Measurements from ENCODE around the gene INAFM1. TPM values are rescaled to one million over a fixed set of nuclear protein-coding genes. Genes with fewer than 3 reads are reported as not detected.
A peak's percentile ranks its signal among the peaks of the same experiment; 100 is the strongest.

Gene INAFM1
- total RNA-seq, 1 experiment from 2014 or later = 8.1 TPM

DNA sequence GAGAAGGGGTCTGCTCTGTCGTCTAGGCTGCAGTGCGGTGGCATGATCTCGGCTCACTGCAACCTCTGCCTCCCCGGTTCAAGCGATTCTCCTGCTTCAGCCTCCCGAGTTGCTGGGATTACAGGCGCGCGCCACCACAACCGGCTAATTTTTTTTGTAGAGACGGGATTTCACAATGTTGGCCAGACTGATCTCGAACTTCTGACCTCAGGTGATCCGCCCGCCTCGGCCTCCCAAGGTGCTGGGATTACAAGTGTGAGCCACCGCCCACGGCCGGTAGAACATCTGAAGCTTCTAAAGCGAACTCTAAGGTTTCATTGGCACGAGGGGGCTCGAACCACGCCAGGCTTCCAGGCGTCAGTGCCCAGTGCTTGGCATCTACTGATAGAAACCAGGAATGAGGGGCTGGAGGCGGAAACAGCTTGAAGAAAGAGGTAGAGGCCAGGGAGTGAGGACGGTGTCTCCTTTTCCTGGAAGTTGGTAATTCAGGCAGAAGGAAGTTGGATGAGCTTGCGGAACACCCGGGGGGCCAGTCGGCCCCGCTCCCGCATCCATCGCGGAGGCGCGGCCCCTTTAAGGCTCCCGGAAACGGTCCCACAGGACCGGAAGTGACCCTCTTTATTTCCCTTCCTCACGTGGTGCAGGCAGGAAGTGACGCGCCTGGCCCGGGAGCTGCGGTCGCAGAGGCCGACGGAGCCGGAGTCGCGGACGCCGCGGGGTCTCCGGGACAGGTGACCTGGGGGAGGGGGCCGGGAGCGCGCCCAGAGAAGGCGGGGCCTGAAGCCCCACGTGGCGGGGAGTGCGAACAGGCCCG is 18.6 kb upstream of the INAFM1 start, which contains the start of gene CCDC9 (continued):
- TF ChIP-seq, protein P1, sequence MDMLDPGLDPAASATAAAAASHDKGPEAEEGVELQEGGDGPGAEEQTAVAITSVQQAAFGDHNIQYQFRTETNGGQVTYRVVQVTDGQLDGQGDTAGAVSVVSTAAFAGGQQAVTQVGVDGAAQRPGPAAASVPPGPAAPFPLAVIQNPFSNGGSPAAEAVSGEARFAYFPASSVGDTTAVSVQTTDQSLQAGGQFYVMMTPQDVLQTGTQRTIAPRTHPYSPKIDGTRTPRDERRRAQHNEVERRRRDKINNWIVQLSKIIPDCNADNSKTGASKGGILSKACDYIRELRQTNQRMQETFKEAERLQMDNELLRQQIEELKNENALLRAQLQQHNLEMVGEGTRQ (CRISPR knock-in tag; IDR thresholded peaks at IDR 0.05) = peak; percentile 97
- TF ChIP-seq, protein P2, sequence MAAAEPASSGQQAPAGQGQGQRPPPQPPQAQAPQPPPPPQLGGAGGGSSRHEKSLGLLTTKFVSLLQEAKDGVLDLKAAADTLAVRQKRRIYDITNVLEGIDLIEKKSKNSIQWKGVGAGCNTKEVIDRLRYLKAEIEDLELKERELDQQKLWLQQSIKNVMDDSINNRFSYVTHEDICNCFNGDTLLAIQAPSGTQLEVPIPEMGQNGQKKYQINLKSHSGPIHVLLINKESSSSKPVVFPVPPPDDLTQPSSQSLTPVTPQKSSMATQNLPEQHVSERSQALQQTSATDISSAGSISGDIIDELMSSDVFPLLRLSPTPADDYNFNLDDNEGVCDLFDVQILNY (CRISPR knock-in tag; IDR thresholded peaks at IDR 0.05) = 0 out of 2 replicates have a peak, but pooled peaks have one; percentile 37
- TF ChIP-seq ETV6 (CRISPR knock-in tag; IDR thresholded peaks at IDR 0.05) = peak; percentile 92
- TF ChIP-seq, protein P3, sequence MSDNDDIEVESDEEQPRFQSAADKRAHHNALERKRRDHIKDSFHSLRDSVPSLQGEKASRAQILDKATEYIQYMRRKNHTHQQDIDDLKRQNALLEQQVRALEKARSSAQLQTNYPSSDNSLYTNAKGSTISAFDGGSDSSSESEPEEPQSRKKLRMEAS (CRISPR knock-in tag; IDR thresholded peaks at IDR 0.05) = peak; percentile 81

DNA sequence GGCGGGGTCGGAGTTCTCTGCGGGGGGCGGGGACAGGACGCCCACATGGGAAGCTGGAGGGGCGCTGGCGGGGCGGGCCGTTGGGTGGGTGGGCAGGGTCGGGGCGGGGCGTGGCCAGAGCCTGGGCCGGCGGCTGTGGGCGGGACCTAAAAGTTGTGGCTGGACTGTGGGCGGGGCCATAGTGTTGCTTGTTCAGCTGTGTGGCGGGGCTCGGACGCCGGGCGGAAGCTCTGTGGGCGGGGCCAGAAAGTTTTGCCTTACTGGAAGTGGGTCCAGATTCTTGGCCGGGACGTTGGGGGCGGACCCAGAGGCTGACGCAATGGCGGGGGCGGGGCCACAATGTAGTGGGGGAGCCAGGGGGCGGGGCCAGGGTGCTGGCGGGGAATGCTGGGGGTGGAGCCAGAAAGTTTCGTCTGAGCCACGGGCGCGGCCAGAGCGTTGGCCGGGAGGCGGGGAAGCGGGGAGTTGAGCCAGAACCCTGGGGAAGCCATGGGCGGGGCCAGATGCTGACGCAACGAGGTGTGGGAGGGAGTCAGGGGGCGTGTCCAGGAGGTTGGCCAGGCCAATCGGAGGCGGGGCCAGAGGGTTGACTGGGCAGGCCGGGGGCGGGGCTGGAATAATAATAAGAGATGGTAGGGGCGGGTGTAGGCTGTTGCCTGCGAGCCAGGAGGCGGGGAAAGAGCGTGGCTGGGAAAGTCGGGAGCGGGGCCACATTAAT is 17.8 kb upstream of the INAFM1 start:
- Mint-ChIP-seq H3K4me1 (peaks cover 12% of the 10 kb centered on the region), H3K4me3 (peak overlapping the region; percentile 87), H3K27ac (peak overlapping the region; percentile 97), H3K36me3 (peaks cover 31% of the 10 kb centered on the region), H3K9me3 (no peaks in the 10 kb centered on the region), H3K27me3 (ENCODE audit: low read depth) (peaks cover 19% of the 10 kb centered on the region)
- peak; percentile 86 for ATAC-seq
- ChIA-PET CTCF (interaction anchor here (0.7 to 2.8 kb wide), 22 partner anchors 9 to 656 kb away, joined by 3 to 69 read pairs (median 5); partner anchors contain the start of genes DHX34, INAFM1, SAE1 and ZC3H4), POLR2A (interaction anchor here (0.7 to 3.1 kb wide), 15 partner anchors 9 to 165 kb away, joined by 3 to 46 read pairs (median 8); partner anchors contain the start of genes DHX34, INAFM1 and ZC3H4)
- TF ChIP-seq ZNF121 (CRISPR knock-in tag; IDR thresholded peaks at IDR 0.05) (0 out of 2 replicates have a peak, but pooled peaks have one; percentile 24), ETV6 (CRISPR knock-in tag; IDR thresholded peaks at IDR 0.05) (no peak), GABPB1 (CRISPR knock-in tag; IDR thresholded peaks at IDR 0.05) (peak; percentile 86), SP1 (CRISPR knock-in tag; conservative IDR thresholded peaks at IDR 0.05) (peak; percentile 91)
- TF ChIP-seq, protein P4, sequence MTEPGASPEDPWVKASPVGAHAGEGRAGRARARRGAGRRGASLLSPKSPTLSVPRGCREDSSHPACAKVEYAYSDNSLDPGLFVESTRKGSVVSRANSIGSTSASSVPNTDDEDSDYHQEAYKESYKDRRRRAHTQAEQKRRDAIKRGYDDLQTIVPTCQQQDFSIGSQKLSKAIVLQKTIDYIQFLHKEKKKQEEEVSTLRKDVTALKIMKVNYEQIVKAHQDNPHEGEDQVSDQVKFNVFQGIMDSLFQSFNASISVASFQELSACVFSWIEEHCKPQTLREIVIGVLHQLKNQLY (CRISPR knock-in tag; IDR thresholded peaks at IDR 0.05) = no peak
- TF ChIP-seq, protein P5, sequence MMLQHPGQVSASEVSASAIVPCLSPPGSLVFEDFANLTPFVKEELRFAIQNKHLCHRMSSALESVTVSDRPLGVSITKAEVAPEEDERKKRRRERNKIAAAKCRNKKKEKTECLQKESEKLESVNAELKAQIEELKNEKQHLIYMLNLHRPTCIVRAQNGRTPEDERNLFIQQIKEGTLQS (CRISPR knock-in tag; conservative IDR thresholded peaks at IDR 0.05) = peak; percentile 70; the same call in 1 of the 2 replicates
- TF ChIP-seq, protein P1 (CRISPR knock-in tag; IDR thresholded peaks at IDR 0.05) = 0 out of 2 replicates have a peak, but pooled peaks have one; percentile 6
- DNase-seq (ENCODE audit: low spot score) = peak; percentile 100

DNA sequence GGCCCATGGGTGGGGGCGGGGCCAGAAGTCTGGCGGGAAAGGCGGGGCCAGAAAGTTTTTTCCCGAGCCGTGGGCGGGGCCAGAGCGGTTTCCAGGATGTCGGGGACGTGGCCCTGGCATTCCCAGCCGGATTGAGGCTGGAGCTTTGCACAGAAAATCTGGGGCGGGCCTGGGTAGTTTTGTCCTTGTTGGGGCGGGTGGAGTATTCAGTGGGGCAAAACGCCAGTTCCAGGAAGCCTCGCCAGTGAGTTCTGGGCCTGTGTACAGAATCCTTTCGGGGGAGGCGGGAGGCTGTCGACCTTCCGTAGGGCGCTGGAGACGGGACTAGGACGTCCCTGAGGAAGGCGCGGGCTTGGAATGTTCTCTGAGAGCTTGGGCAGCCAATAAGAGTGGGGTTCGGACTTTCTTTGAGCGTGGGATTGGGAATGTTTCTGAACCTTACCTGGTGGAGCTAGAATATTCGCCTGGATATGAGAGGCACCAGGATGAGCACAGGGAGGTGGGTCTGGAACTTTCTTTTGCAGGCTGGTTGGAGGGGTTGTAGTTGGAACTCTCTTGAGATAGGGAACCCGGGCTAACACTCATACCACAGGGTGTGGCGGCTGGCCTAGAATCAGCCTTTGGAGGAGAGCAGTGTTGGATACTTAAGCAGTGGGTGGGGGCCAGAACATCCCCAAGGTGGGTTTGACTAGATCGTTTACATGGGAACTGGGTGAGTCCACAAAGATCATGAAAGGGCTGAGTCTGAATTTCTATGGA is 17.1 kb upstream of the INAFM1 start:
- peak overlapping the region; percentile 97 for H3K27ac Mint-ChIP-seq
- DNase-seq (ENCODE audit: low spot score) (no peak), ATAC-seq (peak; percentile 12)
- peak overlapping the region; percentile 87 for H3K4me3 Mint-ChIP-seq
- POLR2A ChIA-PET = interaction anchor here (0.6 to 3.1 kb wide), 13 partner anchors 9 to 411 kb away, joined by 3 to 46 read pairs (median 9); partner anchors contain the start of genes DHX34, INAFM1 and ZC3H4
- H3K4me1 Mint-ChIP-seq = peaks cover 12% of the 10 kb centered on the region
- H3K9me3 Mint-ChIP-seq = no peaks in the 10 kb centered on the region
- CTCF ChIA-PET = interaction anchor here (1.2 to 2.8 kb wide), 13 partner anchors 10 to 258 kb away, joined by 3 to 69 read pairs (median 9); partner anchors contain the start of genes DHX34, INAFM1 and SAE1
- H3K36me3 Mint-ChIP-seq = peaks cover 36% of the 10 kb centered on the region
- TF ChIP-seq, protein P6, sequence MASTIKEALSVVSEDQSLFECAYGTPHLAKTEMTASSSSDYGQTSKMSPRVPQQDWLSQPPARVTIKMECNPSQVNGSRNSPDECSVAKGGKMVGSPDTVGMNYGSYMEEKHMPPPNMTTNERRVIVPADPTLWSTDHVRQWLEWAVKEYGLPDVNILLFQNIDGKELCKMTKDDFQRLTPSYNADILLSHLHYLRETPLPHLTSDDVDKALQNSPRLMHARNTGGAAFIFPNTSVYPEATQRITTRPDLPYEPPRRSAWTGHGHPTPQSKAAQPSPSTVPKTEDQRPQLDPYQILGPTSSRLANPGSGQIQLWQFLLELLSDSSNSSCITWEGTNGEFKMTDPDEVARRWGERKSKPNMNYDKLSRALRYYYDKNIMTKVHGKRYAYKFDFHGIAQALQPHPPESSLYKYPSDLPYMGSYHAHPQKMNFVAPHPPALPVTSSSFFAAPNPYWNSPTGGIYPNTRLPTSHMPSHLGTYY (CRISPR knock-in tag; IDR thresholded peaks at IDR 0.05) = no peak
- TF ChIP-seq, protein P1 (CRISPR knock-in tag; IDR thresholded peaks at IDR 0.05) = 0 out of 2 replicates have a peak, but pooled peaks have one; percentile 2
- H3K27me3 Mint-ChIP-seq (ENCODE audit: low read depth) = peaks cover 12% of the 10 kb centered on the region

Data from WTC11 (cell line).